Measurements from ENCODE around the gene OSTN. TPM values are rescaled to one million over a fixed set of nuclear protein-coding genes. Genes with fewer than 3 reads are reported as not detected.

OSTN gene
- total RNA-seq, 1 experiment from 2014 or later: 1.8 TPM

DNA sequence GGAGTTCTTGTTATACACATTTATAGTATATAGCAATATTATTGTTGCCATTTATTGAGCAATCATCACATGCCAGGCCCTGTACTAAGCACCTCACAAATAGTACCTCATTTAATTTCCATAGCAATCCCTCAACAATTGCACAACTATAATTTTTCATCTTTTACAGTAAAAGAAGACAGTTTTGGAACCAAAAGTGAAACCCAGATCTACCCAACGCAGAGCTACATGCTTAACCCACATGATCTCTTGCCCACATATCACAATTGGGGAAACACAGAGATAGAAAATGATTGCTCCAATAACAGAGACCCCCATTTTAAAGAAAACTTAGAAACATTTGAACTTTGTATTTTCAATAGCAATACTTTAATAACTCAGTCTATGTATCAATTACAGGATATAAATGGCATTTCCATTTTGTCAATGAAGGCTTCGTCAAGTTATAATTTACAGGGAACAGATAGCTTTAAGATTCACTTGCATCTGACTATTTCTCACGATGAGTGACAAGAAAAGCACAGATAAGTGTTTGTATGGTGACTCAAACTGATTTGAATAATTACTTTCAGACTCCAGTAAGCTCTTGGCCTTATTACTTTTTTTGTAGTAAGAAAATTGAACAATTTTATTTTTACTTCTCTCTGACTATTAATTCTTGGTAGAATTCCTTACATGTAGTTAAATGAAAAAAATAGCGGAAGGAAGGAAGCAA, 91.4 kb downstream of the OSTN start:
- Histone ChIP-seq H3K9ac (ENCODE audit: low read length) (no peak overlapping the region), H3K27me3 (ENCODE audit: low read length) (no peaks in the 10 kb centered on the region), H3K79me2 (ENCODE audit: low read length) (no peaks in the 10 kb centered on the region), H3K4me2 (ENCODE audit: low read length) (no peak overlapping the region), H3K4me1 (ENCODE audit: insufficient read depth, low read length) (no peaks in the 10 kb centered on the region), H2AFZ (ENCODE audit: low read length) (peak overlapping the region; percentile 28; the same call in 1 of the 2 replicates), H3F3A (ENCODE audit: low read length, unreplicated experiment) (no peaks in the 10 kb centered on the region), H4K20me1 (ENCODE audit: low read length) (no peaks in the 10 kb centered on the region), H3K4me3 (ENCODE audit: low read length) (no peak overlapping the region), H3K36me3 (ENCODE audit: low read depth, low read length) (no peaks in the 10 kb centered on the region), H3K27ac (ENCODE audit: low read length) (no peak overlapping the region), H3K9me3 (ENCODE audit: low read length) (no peaks in the 10 kb centered on the region), H3K9me2 (replicated peaks; ENCODE audit: low read length) (no peaks in the 10 kb centered on the region)
- no peak for TF ChIP-seq CTCF (conservative IDR thresholded peaks at IDR 0.05; ENCODE audit: low read depth, low read length)
- no peak for TF ChIP-seq EZH2 (IDR thresholded peaks at IDR 0.05; ENCODE audit: low read length, unreplicated experiment)
- no peak for TF ChIP-seq EZH2phosphoT487 (IDR thresholded peaks at IDR 0.05; ENCODE audit: borderline replicate concordance, low read length)
- CTCF ChIA-PET: no interaction called here
- POLR2A ChIA-PET (ENCODE audit: unreplicated experiment): no interaction called here
- ATAC-seq: no peak
- BruUV-seq (replicated peaks): no TSS peak
- intact Hi-C loops (cut with micrococcal nuclease): no loop called here
- no peak for DNase-seq

DNA sequence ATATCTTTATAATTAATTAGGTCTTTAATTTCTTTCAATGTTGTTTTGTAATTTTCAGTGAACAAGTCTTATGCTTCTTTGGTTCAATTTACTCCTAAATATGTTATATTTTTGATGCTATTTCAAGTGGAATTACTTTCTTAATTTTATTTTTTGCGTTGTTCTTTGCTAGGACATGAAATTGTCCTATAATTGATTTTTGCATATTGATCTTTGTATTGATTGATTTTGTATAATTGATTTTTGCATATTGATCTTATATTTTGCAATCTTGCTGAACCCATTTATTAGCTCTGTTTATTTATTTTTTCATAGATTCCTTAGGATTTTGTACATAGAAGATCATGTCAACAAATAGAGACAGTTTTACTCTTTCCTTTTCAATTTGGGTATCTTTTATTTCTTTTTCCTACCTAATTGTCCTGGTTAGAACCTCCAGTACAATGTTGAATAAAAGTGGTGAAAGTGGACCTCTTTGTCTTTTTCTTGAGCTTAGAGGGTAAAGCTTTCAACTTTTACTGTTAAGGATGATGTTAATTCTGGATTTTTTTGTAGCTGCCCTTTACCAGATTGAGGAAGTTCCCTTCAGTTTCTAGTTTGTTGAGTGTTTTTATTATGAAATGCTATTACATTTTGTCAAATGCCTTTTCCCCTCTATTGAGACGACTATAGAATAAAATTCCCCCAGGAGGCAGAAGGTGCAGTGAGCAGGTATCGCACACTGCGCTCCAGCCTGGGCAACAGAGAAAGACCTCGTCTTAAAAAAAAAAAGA, 93.4 kb downstream of the OSTN start:
- no peaks in the 10 kb centered on the region for H3K9me3 ChIP-seq (ENCODE audit: low read length)
- no peak for TF ChIP-seq EZH2 (IDR thresholded peaks at IDR 0.05; ENCODE audit: low read length, unreplicated experiment)
- TF ChIP-seq EZH2phosphoT487 (IDR thresholded peaks at IDR 0.05; ENCODE audit: borderline replicate concordance, low read length): no peak
- TF ChIP-seq CTCF (conservative IDR thresholded peaks at IDR 0.05; ENCODE audit: low read depth, low read length): no peak
- CTCF ChIA-PET: no interaction called here

GRCh38 chr3:191294291-191294690, 95.2 kb downstream of the OSTN start:
- no peak for ATAC-seq
- BruUV-seq (replicated peaks): no TSS peak

More for the DNA sequence above, 93.4 kb downstream of the OSTN start:
- H3K4me3 ChIP-seq (ENCODE audit: low read length): no peak overlapping the region
- no peaks in the 10 kb centered on the region for H3K79me2 ChIP-seq (ENCODE audit: low read length)
- no peaks in the 10 kb centered on the region for H3K27me3 ChIP-seq (ENCODE audit: low read length)
- H3K9ac ChIP-seq (ENCODE audit: low read length): no peak overlapping the region
- H3K36me3 ChIP-seq (ENCODE audit: low read depth, low read length): no peaks in the 10 kb centered on the region
- no peaks in the 10 kb centered on the region for H4K20me1 ChIP-seq (ENCODE audit: low read length)
- POLR2A ChIA-PET (ENCODE audit: unreplicated experiment): no interaction called here
- no peak for ATAC-seq
- no peak overlapping the region for H2AFZ ChIP-seq (ENCODE audit: low read length)
- intact Hi-C loops (cut with micrococcal nuclease): no loop called here
- H3K4me2 ChIP-seq (ENCODE audit: low read length): no peak overlapping the region
- no peaks in the 10 kb centered on the region for H3F3A ChIP-seq (ENCODE audit: low read length, unreplicated experiment)
- H3K27ac ChIP-seq (ENCODE audit: low read length): no peak overlapping the region
- H3K4me1 ChIP-seq (ENCODE audit: insufficient read depth, low read length): no peaks in the 10 kb centered on the region
- no peak for DNase-seq
- H3K9me2 ChIP-seq (replicated peaks; ENCODE audit: low read length): no peaks in the 10 kb centered on the region
- no TSS peak for BruUV-seq (replicated peaks)

More at GRCh38 chr3:191294291-191294690, 95.2 kb downstream of the OSTN start:
- no peak overlapping the region for H2AFZ ChIP-seq (ENCODE audit: low read length)
- no peak overlapping the region for H3K9ac ChIP-seq (ENCODE audit: low read length)
- no peak overlapping the region for H3K4me2 ChIP-seq (ENCODE audit: low read length)
- H3K4me3 ChIP-seq (ENCODE audit: low read length): no peak overlapping the region
- no peaks in the 10 kb centered on the region for H3K27me3 ChIP-seq (ENCODE audit: low read length)
- no peak for DNase-seq
- no peak overlapping the region for H3K27ac ChIP-seq (ENCODE audit: low read length)
- H3K36me3 ChIP-seq (ENCODE audit: low read depth, low read length): no peaks in the 10 kb centered on the region
- no peaks in the 10 kb centered on the region for H3K9me2 ChIP-seq (replicated peaks; ENCODE audit: low read length)
- H3K79me2 ChIP-seq (ENCODE audit: low read length): no peaks in the 10 kb centered on the region
- ChIA-PET POLR2A (ENCODE audit: unreplicated experiment) (no interaction called here), CTCF (no interaction called here)
- no peaks in the 10 kb centered on the region for H3K4me1 ChIP-seq (ENCODE audit: insufficient read depth, low read length)
- H3K9me3 ChIP-seq (ENCODE audit: low read length): no peaks in the 10 kb centered on the region
- H3F3A ChIP-seq (ENCODE audit: low read length, unreplicated experiment): no peaks in the 10 kb centered on the region
- TF ChIP-seq EZH2phosphoT487 (IDR thresholded peaks at IDR 0.05; ENCODE audit: borderline replicate concordance, low read length) (no peak), CTCF (conservative IDR thresholded peaks at IDR 0.05; ENCODE audit: low read depth, low read length) (no peak)
- intact Hi-C loops (cut with micrococcal nuclease): no loop called here
- H4K20me1 ChIP-seq (ENCODE audit: low read length): no peaks in the 10 kb centered on the region

Measured in PC-3 (cell line).